SH-SY5Y (cell line): Measurements from ENCODE around the gene CMC2.

ENCODE experiments used
- GATA2 ChIP-seq: IDR thresholded peaks from 2 replicates; pipeline ENCODE4 v1.6.1; 2011; ENCODE audit warnings: mild to moderate bottlenecking, low read depth, low read length
- GATA3 ChIP-seq: IDR thresholded peaks from 2 replicates; pipeline ENCODE4 v1.6.1; 2011; ENCODE audit warnings: low read depth, mild to moderate bottlenecking, low read length, moderate library complexity

- TF ChIP-seq GATA3 (no peak), GATA2 (no peak)
Observed at GRCh38 chr16:80993834-80994233, 12.9 kb downstream of the CMC2 start.
